C4-2B (cell line): ENCODE results near the gene DRAM1.
A peak's percentile ranks its signal among the peaks of the same experiment; 100 is the strongest.

Experiments
- H3K27ac ChIP-seq: fragments of 450-650 bp; 2 replicates; pipeline ENCODE4 v1.5.1; 2017
- CTCF ChIP-seq: fragments of 450-650 bp; conservative IDR thresholded peaks from 2 replicates; pipeline ENCODE4 v1.5.1; 2017; ENCODE audit warnings: mild to moderate bottlenecking
- ZFX ChIP-seq: fragments of 450-650 bp; IDR thresholded peaks from 2 replicates; pipeline ENCODE4 v1.6.1; 2017

Gene DRAM1

GRCh38 chr12:101876861-101877805 is at the start of gene DRAM1:
DRAM1 (plus strand) TSS chr12:101877580; CDS start chr12:101877790, 210 bp downstream.
- TF ChIP-seq CTCF = no peak; the same call in 1 of the 2 replicates
- TF ChIP-seq ZFX = peak; percentile 59; the same call in 1 of the 2 replicates
- H3K27ac ChIP-seq = peak within 1 kb of the TSS; percentile 83

- peak overlapping the region; percentile 41; the same call in 1 of the 2 replicates for H3K27ac ChIP-seq
- no peak for TF ChIP-seq CTCF
- no peak for TF ChIP-seq ZFX
Observed at GRCh38 chr12:101828463-101829196, 48.8 kb upstream of the DRAM1 start.

GRCh38 chr12:101829639-101830366 is 47.6 kb upstream of the DRAM1 start:
- H3K27ac ChIP-seq = peak overlapping the region; percentile 84
- TF ChIP-seq CTCF = no peak
- no peak for TF ChIP-seq ZFX

- peak; percentile 98 for TF ChIP-seq CTCF
- TF ChIP-seq ZFX = no peak
- peak within 1 kb of the TSS; percentile 84 for H3K27ac ChIP-seq
Observed at GRCh38 chr12:101830367-101831325, 46.7 kb upstream of the DRAM1 start, which contains the start of gene GNPTAB. GNPTAB (minus strand) TSS chr12:101830959; CDS start chr12:101830675, 284 bp downstream.

- TF ChIP-seq CTCF (no peak), ZFX (no peak)
- no peak overlapping the region for H3K27ac ChIP-seq
Observed at GRCh38 chr12:101832030-101832429, 45.4 kb upstream of the DRAM1 start.

GRCh38 chr12:101838628-101839323 is 38.6 kb upstream of the DRAM1 start:
- TF ChIP-seq ZFX (no peak), CTCF (no peak)
- H3K27ac ChIP-seq = no peak overlapping the region
